Pulmonary artery endothelial cell (primary cell): Measurements from ENCODE around the gene ZRANB3. TPM values are rescaled to one million over a fixed set of nuclear protein-coding genes. Genes with fewer than 3 reads are reported as not detected.

Experiments used
- DNase-seq: peaks from one replicate; pipeline ENCODE4 v3.0.0-alpha.2; 2011; ENCODE audit warnings: low read depth, low spot score
- total RNA-seq: library from RNA; depleted of rRNA; stranded (reverse); fragments of >200 nt; gene quantifications from 2 replicates; pipeline ENCODE4 v1.2.3, GENCODE V29; 2014

The ZRANB3 gene
- total RNA-seq, 1 donor from 2014 or later: 5.1 TPM

- no peak for DNase-seq
Observed at GRCh38 chr2:135255208-135255607, 275.8 kb downstream of the ZRANB3 start.

- no peak for DNase-seq
Observed at GRCh38 chr2:135252805-135253458, 278.1 kb downstream of the ZRANB3 start.

GRCh38 chr2:135248611-135249010 is 282.4 kb downstream of the ZRANB3 start:
- no peak for DNase-seq

GRCh38 chr2:135246711-135247270 is 284.2 kb downstream of the ZRANB3 start:
- no peak for DNase-seq

- peak; percentile 78 for DNase-seq
Observed at GRCh38 chr2:135245071-135245470, 285.9 kb downstream of the ZRANB3 start.

GRCh38 chr2:135238651-135239050 is 292.4 kb downstream of the ZRANB3 start:
- DNase-seq: no peak

GRCh38 chr2:135230150-135230549 is 300.9 kb downstream of the ZRANB3 start:
- DNase-seq: no peak

- DNase-seq: no peak
Observed at GRCh38 chr2:135227386-135227785, 303.6 kb downstream of the ZRANB3 start.

- no peak for DNase-seq
Observed at GRCh38 chr2:135226961-135227360, 304.1 kb downstream of the ZRANB3 start.

- DNase-seq: no peak
Observed at GRCh38 chr2:135225781-135226180, 305.2 kb downstream of the ZRANB3 start.

GRCh38 chr2:135219226-135219625 is 311.8 kb downstream of the ZRANB3 start:
- no peak for DNase-seq

- no peak for DNase-seq
Observed at GRCh38 chr2:135218426-135218825, 312.6 kb downstream of the ZRANB3 start.

- DNase-seq: no peak
Observed at GRCh38 chr2:135212757-135213156, 318.3 kb downstream of the ZRANB3 start.

- DNase-seq: no peak
Observed at GRCh38 chr2:135208016-135208415, 323.0 kb downstream of the ZRANB3 start.

GRCh38 chr2:135203944-135204343 is 327.1 kb downstream of the ZRANB3 start:
- no peak for DNase-seq

- DNase-seq: no peak
Observed at GRCh38 chr2:135202751-135203150, 328.3 kb downstream of the ZRANB3 start.

- no peak for DNase-seq
Observed at GRCh38 chr2:135198481-135198880, 332.5 kb downstream of the ZRANB3 start.

GRCh38 chr2:135190799-135191198 is 340.2 kb downstream of the ZRANB3 start:
- no peak for DNase-seq

- no peak for DNase-seq
Observed at GRCh38 chr2:135189148-135189547, 341.9 kb downstream of the ZRANB3 start.

- DNase-seq: no peak
Observed at GRCh38 chr2:135187270-135187669, 343.7 kb downstream of the ZRANB3 start.

GRCh38 chr2:135186054-135186453 is 345.0 kb downstream of the ZRANB3 start:
- DNase-seq: no peak

- DNase-seq: no peak
Observed at GRCh38 chr2:135183822-135184221, 347.2 kb downstream of the ZRANB3 start.

- DNase-seq: no peak
Observed at GRCh38 chr2:135182601-135183000, 348.4 kb downstream of the ZRANB3 start.
